ENCODE results near the gene TUBB2B.

The TUBB2B gene

GRCh38 chr6:3227363-3228045 lies at the start of gene TUBB2B:
Gene TUBB2B, minus strand, starts transcription at chr6:3227653. Its CDS starts 110 bp downstream, at chr6:3227543.
- H3K9ac ChIP-seq (ENCODE audit: low read length): peak within 1 kb of the TSS; percentile 95
- no peaks in the 10 kb centered on the region for H3K9me3 ChIP-seq (ENCODE audit: control insufficient read depth, insufficient read depth, low read depth, low read length)
- peak within 1 kb of the TSS; percentile 77 for H3K27ac ChIP-seq (ENCODE audit: low read depth, low read length)
- H3K4me1 ChIP-seq (ENCODE audit: control insufficient read depth, insufficient read depth, low read length): peaks cover 34% of the 10 kb centered on the region
- peaks cover 33% of the 10 kb centered on the region for H3K27me3 ChIP-seq (ENCODE audit: control insufficient read depth, insufficient read depth, low read length)
- peak within 1 kb of the TSS; percentile 99 for H3K4me3 ChIP-seq (ENCODE audit: low read depth, low read length)
- H3K36me3 ChIP-seq (ENCODE audit: control insufficient read depth, insufficient read depth, low read length): peaks cover 25% of the 10 kb centered on the region

- H3K36me3 ChIP-seq (ENCODE audit: control insufficient read depth, insufficient read depth, low read length): peaks cover 23% of the 10 kb centered on the region
- no peak overlapping the region for H3K27ac ChIP-seq (ENCODE audit: low read depth, low read length)
- H3K9ac ChIP-seq (ENCODE audit: low read length): no peak overlapping the region
- H3K4me1 ChIP-seq (ENCODE audit: control insufficient read depth, insufficient read depth, low read length): peaks cover 11% of the 10 kb centered on the region
- H3K9me3 ChIP-seq (ENCODE audit: control insufficient read depth, insufficient read depth, low read depth, low read length): no peaks in the 10 kb centered on the region
- no peaks in the 10 kb centered on the region for H3K27me3 ChIP-seq (ENCODE audit: control insufficient read depth, insufficient read depth, low read length)
- no peak overlapping the region for H3K4me3 ChIP-seq (ENCODE audit: low read depth, low read length)
These were observed 49.8 kb upstream of the TUBB2B start for GRCh38 chr6:3277251-3277650.

- Histone ChIP-seq H3K27me3 (ENCODE audit: control insufficient read depth, insufficient read depth, low read length) (no peaks in the 10 kb centered on the region), H3K9me3 (ENCODE audit: control insufficient read depth, insufficient read depth, low read depth, low read length) (no peaks in the 10 kb centered on the region), H3K4me1 (ENCODE audit: control insufficient read depth, insufficient read depth, low read length) (peaks cover 3% of the 10 kb centered on the region), H3K4me3 (ENCODE audit: low read depth, low read length) (no peak overlapping the region), H3K9ac (ENCODE audit: low read length) (no peak overlapping the region), H3K36me3 (ENCODE audit: control insufficient read depth, insufficient read depth, low read length) (peaks cover 31% of the 10 kb centered on the region), H3K27ac (ENCODE audit: low read depth, low read length) (no peak overlapping the region)
These were observed 49.0 kb upstream of the TUBB2B start for GRCh38 chr6:3276174-3277167.

- Histone ChIP-seq H3K27ac (ENCODE audit: low read depth, low read length) (no peak overlapping the region), H3K9ac (ENCODE audit: low read length) (no peak overlapping the region), H3K9me3 (ENCODE audit: control insufficient read depth, insufficient read depth, low read depth, low read length) (no peaks in the 10 kb centered on the region), H3K36me3 (ENCODE audit: control insufficient read depth, insufficient read depth, low read length) (peaks cover 55% of the 10 kb centered on the region), H3K4me1 (ENCODE audit: control insufficient read depth, insufficient read depth, low read length) (no peaks in the 10 kb centered on the region), H3K4me3 (ENCODE audit: low read depth, low read length) (no peak overlapping the region), H3K27me3 (ENCODE audit: control insufficient read depth, insufficient read depth, low read length) (no peaks in the 10 kb centered on the region)
These were observed 46.5 kb upstream of the TUBB2B start for GRCh38 chr6:3273707-3274521.

GRCh38 chr6:3272911-3273547 lies 45.6 kb upstream of the TUBB2B start:
- Histone ChIP-seq H3K9ac (ENCODE audit: low read length) (no peak overlapping the region), H3K9me3 (ENCODE audit: control insufficient read depth, insufficient read depth, low read depth, low read length) (no peaks in the 10 kb centered on the region), H3K27ac (ENCODE audit: low read depth, low read length) (no peak overlapping the region), H3K4me3 (ENCODE audit: low read depth, low read length) (no peak overlapping the region), H3K4me1 (ENCODE audit: control insufficient read depth, insufficient read depth, low read length) (no peaks in the 10 kb centered on the region), H3K36me3 (ENCODE audit: control insufficient read depth, insufficient read depth, low read length) (peaks cover 63% of the 10 kb centered on the region), H3K27me3 (ENCODE audit: control insufficient read depth, insufficient read depth, low read length) (no peaks in the 10 kb centered on the region)

GRCh38 chr6:3271756-3272155 lies 44.3 kb upstream of the TUBB2B start:
- Histone ChIP-seq H3K9ac (ENCODE audit: low read length) (no peak overlapping the region), H3K9me3 (ENCODE audit: control insufficient read depth, insufficient read depth, low read depth, low read length) (no peaks in the 10 kb centered on the region), H3K27ac (ENCODE audit: low read depth, low read length) (no peak overlapping the region), H3K4me1 (ENCODE audit: control insufficient read depth, insufficient read depth, low read length) (no peaks in the 10 kb centered on the region), H3K36me3 (ENCODE audit: control insufficient read depth, insufficient read depth, low read length) (peaks cover 73% of the 10 kb centered on the region), H3K4me3 (ENCODE audit: low read depth, low read length) (no peak overlapping the region), H3K27me3 (ENCODE audit: control insufficient read depth, insufficient read depth, low read length) (no peaks in the 10 kb centered on the region)

- Histone ChIP-seq H3K27ac (ENCODE audit: low read depth, low read length) (no peak overlapping the region), H3K27me3 (ENCODE audit: control insufficient read depth, insufficient read depth, low read length) (no peaks in the 10 kb centered on the region), H3K4me3 (ENCODE audit: low read depth, low read length) (no peak overlapping the region), H3K9ac (ENCODE audit: low read length) (no peak overlapping the region), H3K4me1 (ENCODE audit: control insufficient read depth, insufficient read depth, low read length) (no peaks in the 10 kb centered on the region), H3K36me3 (ENCODE audit: control insufficient read depth, insufficient read depth, low read length) (peaks cover 84% of the 10 kb centered on the region), H3K9me3 (ENCODE audit: control insufficient read depth, insufficient read depth, low read depth, low read length) (no peaks in the 10 kb centered on the region)
These were observed 42.8 kb upstream of the TUBB2B start for GRCh38 chr6:3270258-3270657.

- H3K9me3 ChIP-seq (ENCODE audit: control insufficient read depth, insufficient read depth, low read depth, low read length): no peaks in the 10 kb centered on the region
- no peaks in the 10 kb centered on the region for H3K27me3 ChIP-seq (ENCODE audit: control insufficient read depth, insufficient read depth, low read length)
- no peak overlapping the region for H3K9ac ChIP-seq (ENCODE audit: low read length)
- H3K4me1 ChIP-seq (ENCODE audit: control insufficient read depth, insufficient read depth, low read length): no peaks in the 10 kb centered on the region
- H3K4me3 ChIP-seq (ENCODE audit: low read depth, low read length): no peak overlapping the region
- H3K36me3 ChIP-seq (ENCODE audit: control insufficient read depth, insufficient read depth, low read length): peaks cover 91% of the 10 kb centered on the region
- no peak overlapping the region for H3K27ac ChIP-seq (ENCODE audit: low read depth, low read length)
These were observed 42.0 kb upstream of the TUBB2B start for GRCh38 chr6:3269281-3269975.

GRCh38 chr6:3268680-3269079 lies 41.2 kb upstream of the TUBB2B start:
- Histone ChIP-seq H3K27ac (ENCODE audit: low read depth, low read length) (no peak overlapping the region), H3K9ac (ENCODE audit: low read length) (no peak overlapping the region), H3K4me1 (ENCODE audit: control insufficient read depth, insufficient read depth, low read length) (no peaks in the 10 kb centered on the region), H3K36me3 (ENCODE audit: control insufficient read depth, insufficient read depth, low read length) (peaks cover 91% of the 10 kb centered on the region), H3K27me3 (ENCODE audit: control insufficient read depth, insufficient read depth, low read length) (no peaks in the 10 kb centered on the region), H3K4me3 (ENCODE audit: low read depth, low read length) (no peak overlapping the region), H3K9me3 (ENCODE audit: control insufficient read depth, insufficient read depth, low read depth, low read length) (no peaks in the 10 kb centered on the region)

GRCh38 chr6:3267162-3267561 lies 39.7 kb upstream of the TUBB2B start:
- Histone ChIP-seq H3K4me1 (ENCODE audit: control insufficient read depth, insufficient read depth, low read length) (no peaks in the 10 kb centered on the region), H3K4me3 (ENCODE audit: low read depth, low read length) (no peak overlapping the region), H3K9ac (ENCODE audit: low read length) (no peak overlapping the region), H3K27me3 (ENCODE audit: control insufficient read depth, insufficient read depth, low read length) (no peaks in the 10 kb centered on the region), H3K9me3 (ENCODE audit: control insufficient read depth, insufficient read depth, low read depth, low read length) (no peaks in the 10 kb centered on the region), H3K36me3 (ENCODE audit: control insufficient read depth, insufficient read depth, low read length) (peaks cover 86% of the 10 kb centered on the region), H3K27ac (ENCODE audit: low read depth, low read length) (no peak overlapping the region)
